Measurements from ENCODE around the gene SFXN2.

DNA sequence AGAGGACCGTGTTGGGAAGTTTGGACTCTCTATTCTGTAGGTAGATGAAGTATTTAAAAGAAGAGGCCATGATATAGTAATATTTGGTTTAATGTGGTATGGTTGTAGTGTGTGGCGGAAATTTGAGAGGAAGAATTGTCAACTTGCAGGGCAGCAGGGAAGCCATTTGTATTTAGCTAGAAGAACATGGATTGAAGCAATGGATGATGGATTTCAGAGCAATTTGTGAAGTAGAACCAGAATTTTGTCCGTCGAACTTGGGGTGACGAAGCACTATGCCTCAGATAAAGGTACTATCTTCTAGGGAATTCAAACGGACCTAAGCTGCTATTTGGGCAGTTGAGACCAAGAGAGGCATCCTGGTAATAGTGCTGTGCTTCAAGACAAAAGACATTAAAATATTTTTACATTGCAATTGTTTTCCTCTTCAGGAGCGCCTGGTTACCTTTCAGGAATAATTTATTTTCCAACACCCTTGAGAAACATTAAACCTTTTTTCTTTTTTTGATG is 28.7 kb downstream of the SFXN2 start:
- no peak for TF ChIP-seq POLR2A (IDR thresholded peaks at IDR 0.05)
- no peak for TF ChIP-seq POLR2AphosphoS5 (IDR thresholded peaks at IDR 0.05)
- no peak for TF ChIP-seq CTCF (IDR thresholded peaks at IDR 0.05)
- no peak for TF ChIP-seq EP300 (IDR thresholded peaks at IDR 0.05)

Measured in sigmoid colon (tissue), 4 donors.